Natural killer cell (primary cell): ENCODE data around the gene FAM3B. TPM values are rescaled to one million over a fixed set of nuclear protein-coding genes. Genes with fewer than 3 reads are reported as not detected.

Experiments used
- ATAC-seq, 3 donors: fragments of 150-1000 bp in 2 of 3; fragments of 200-7000 bp in 1 of 3; cut with Tn5 transposase; 1 replicate in 1 of 3; 2 replicates in 2 of 3; pipeline ENCODE4 v1.10.0; 2021; ENCODE audit warnings: mild to moderate bottlenecking in 2 of 3, moderate library complexity in 2 of 3
- DNase-seq, 2 donors: peaks; one replicate each; pipeline versions ENCODE4 v3.0.0 to v3.0.0-alpha.2; 2013 to 2021; ENCODE audit warnings: mixed read lengths in 1 of 2
- H3K27ac ChIP-seq: one replicate; pipeline ENCODE4 v1.5.1; 2013; ENCODE audit warnings: mild to moderate bottlenecking, low read length
- H3K27me3 ChIP-seq: one replicate; pipeline ENCODE4 v1.6.1; 2013; ENCODE audit warnings: low read length; ENCODE audit not compliant: control insufficient read depth, insufficient read depth
- H3K36me3 ChIP-seq: one replicate; pipeline ENCODE4 v1.6.1; 2013; ENCODE audit warnings: low read length; ENCODE audit not compliant: control insufficient read depth, insufficient read depth
- H3K4me1 ChIP-seq: one replicate; pipeline ENCODE4 v1.6.1; 2013; ENCODE audit warnings: low read length; ENCODE audit not compliant: control insufficient read depth, insufficient read depth
- H3K4me3 ChIP-seq: one replicate; pipeline ENCODE4 v1.5.1; 2013; ENCODE audit warnings: low read length
- H3K9me3 ChIP-seq: one replicate; pipeline ENCODE4 v1.6.1; 2013; ENCODE audit warnings: low read length; ENCODE audit not compliant: control insufficient read depth, insufficient read depth
- H3K27ac Mint-ChIP-seq, 2 donors: one replicate each; pipeline ENCODE4 v1.8.0; 2022; ENCODE audit warnings: mild to moderate bottlenecking in 2 of 2, mixed read lengths in 2 of 2, moderate library complexity in 1 of 2
- H3K27me3 Mint-ChIP-seq, 2 donors: one replicate each; pipeline ENCODE4 v1.8.0; 2022; ENCODE audit warnings: low read depth in 2 of 2, mixed read lengths in 2 of 2
- H3K36me3 Mint-ChIP-seq: one replicate; pipeline ENCODE4 v1.8.0; 2022; ENCODE audit warnings: mixed read lengths
- H3K4me1 Mint-ChIP-seq, 2 donors: one replicate each; pipeline ENCODE4 v1.8.0; 2022; ENCODE audit warnings: mixed read lengths in 2 of 2
- H3K4me3 Mint-ChIP-seq: one replicate; pipeline ENCODE4 v1.8.0; 2022; ENCODE audit warnings: mild to moderate bottlenecking, moderate library complexity, mixed read lengths
- H3K9me3 Mint-ChIP-seq, 2 donors: one replicate each; pipeline ENCODE4 v1.8.0; 2022; ENCODE audit warnings: mixed read lengths in 2 of 2
- WGBS: methylation state at CpG from one replicate; pipeline ENCODE4 v1.1.7; 2013; ENCODE audit warnings: missing lambda C conversion rate; ENCODE audit not compliant: insufficient coverage; 5-methylcytosine and 5-hydroxymethylcytosine counted together
- intact Hi-C: fragments of 100-400 bp; cut with micrococcal nuclease; formaldehyde crosslinking; loops from one replicate; pipeline ENCODE4 v1.14.2; 2022
- total RNA-seq, 4 donors: library from RNA; stranded (reverse); fragments of 120-200 nt in 1 of 4; gene quantifications; one replicate each; pipeline versions ENCODE4 v1.2.3 to v1.2.4, GENCODE V29; 2013 to 2022
- TF ChIP-seq, protein P1 (sequence below): fragments of 200-600 bp; IDR thresholded peaks from one replicate; pipeline ENCODE4 v1.8.0; 2022; ENCODE audit warnings: antibody characterized with exemption

The FAM3B gene, protein sequence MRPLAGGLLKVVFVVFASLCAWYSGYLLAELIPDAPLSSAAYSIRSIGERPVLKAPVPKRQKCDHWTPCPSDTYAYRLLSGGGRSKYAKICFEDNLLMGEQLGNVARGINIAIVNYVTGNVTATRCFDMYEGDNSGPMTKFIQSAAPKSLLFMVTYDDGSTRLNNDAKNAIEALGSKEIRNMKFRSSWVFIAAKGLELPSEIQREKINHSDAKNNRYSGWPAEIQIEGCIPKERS
- total RNA-seq = under 1 TPM in 1 of 3 donors, not detected in 2; 0.48 TPM
- total RNA-seq (2013) = not detected

DNA sequence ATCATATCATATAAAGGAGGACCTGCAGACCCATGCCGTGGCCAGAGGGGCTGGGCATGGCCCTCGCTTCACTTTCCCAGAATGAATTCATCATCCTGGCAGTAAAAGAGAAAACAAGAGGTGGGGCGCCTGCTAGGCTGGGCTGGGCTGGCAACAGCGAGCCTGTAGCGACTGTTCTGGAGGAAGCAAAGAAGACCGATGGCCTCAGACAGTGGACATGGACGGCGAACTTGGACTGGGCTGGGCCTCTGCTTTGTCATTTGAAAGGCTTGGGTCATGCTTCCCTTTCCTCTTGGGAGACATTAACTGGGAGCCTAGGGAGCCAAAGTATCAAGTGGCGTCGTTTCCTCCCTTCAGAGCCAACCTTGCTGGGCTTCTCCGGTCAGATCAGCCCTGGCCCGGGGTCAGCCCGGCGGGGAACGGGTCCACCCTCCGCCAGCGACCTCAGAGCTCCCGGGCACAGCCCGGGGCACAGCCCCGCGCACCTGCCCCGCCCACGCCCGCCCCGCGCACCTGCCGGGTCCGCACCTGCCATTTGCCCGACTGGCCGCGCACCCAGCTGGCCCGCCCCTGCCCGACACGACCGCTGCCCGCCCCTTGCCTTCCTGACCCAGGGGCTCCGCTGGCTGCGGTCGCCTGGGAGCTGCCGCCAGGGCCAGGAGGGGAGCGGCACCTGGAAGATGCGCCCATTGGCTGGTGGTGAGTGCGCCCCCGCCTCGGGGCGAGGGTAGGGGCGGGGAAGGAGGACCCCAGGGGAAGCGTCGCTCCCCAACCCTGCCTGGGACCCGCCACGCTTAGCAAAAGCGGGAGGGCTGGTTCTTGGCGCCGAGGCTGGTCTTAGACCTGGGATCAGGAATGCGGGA is at the start of gene FAM3B:
TSS of gene FAM3B (plus strand) at position 602 of the 863 bp plus-strand sequence. CDS start at position 681, 79 bp downstream.
- Mint-ChIP-seq H3K27ac (no peak within 1 kb of the TSS), H3K36me3 (no peaks in the 10 kb centered on the region), H3K4me1 (no peaks in the 10 kb centered on the region), H3K9me3 (no peaks in the 10 kb centered on the region), H3K4me3 (no peak within 1 kb of the TSS), H3K27me3 (peaks cover 31 to 51% of the 10 kb centered on the region in 2 donors)
- Histone ChIP-seq H3K4me3 (no peak within 1 kb of the TSS), H3K27me3 (no peaks in the 10 kb centered on the region), H3K9me3 (no peaks in the 10 kb centered on the region), H3K4me1 (no peaks in the 10 kb centered on the region), H3K27ac (no peak within 1 kb of the TSS), H3K36me3 (no peaks in the 10 kb centered on the region)
- intact Hi-C loops = no loop called here
- DNase-seq (no peak), ATAC-seq (no peak)
- 13% methylated on average over 55 of the region's 55 CpGs for WGBS
- TF ChIP-seq, protein P1, sequence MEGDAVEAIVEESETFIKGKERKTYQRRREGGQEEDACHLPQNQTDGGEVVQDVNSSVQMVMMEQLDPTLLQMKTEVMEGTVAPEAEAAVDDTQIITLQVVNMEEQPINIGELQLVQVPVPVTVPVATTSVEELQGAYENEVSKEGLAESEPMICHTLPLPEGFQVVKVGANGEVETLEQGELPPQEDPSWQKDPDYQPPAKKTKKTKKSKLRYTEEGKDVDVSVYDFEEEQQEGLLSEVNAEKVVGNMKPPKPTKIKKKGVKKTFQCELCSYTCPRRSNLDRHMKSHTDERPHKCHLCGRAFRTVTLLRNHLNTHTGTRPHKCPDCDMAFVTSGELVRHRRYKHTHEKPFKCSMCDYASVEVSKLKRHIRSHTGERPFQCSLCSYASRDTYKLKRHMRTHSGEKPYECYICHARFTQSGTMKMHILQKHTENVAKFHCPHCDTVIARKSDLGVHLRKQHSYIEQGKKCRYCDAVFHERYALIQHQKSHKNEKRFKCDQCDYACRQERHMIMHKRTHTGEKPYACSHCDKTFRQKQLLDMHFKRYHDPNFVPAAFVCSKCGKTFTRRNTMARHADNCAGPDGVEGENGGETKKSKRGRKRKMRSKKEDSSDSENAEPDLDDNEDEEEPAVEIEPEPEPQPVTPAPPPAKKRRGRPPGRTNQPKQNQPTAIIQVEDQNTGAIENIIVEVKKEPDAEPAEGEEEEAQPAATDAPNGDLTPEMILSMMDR = no peak

GRCh38 chr21:41267346-41267745 is 49.3 kb upstream of the FAM3B start:
- H3K27ac ChIP-seq = no peak overlapping the region
- H3K27ac Mint-ChIP-seq = no peak overlapping the region
- intact Hi-C loops = no loop called here
- WGBS = 95% methylated on average over 2 of the region's 2 CpGs
- DNase-seq = no peak
- peaks cover 0 to 3% of the 10 kb centered on the region in 2 donors for H3K9me3 Mint-ChIP-seq
- H3K36me3 ChIP-seq = no peaks in the 10 kb centered on the region
- no peak overlapping the region for H3K4me3 Mint-ChIP-seq
- peaks cover 4% of the 10 kb centered on the region for H3K36me3 Mint-ChIP-seq
- TF ChIP-seq, protein P1 = no peak
- no peaks in the 10 kb centered on the region for H3K27me3 ChIP-seq
- peaks cover 2 to 4% of the 10 kb centered on the region in 2 donors for H3K27me3 Mint-ChIP-seq
- H3K4me3 ChIP-seq = no peak overlapping the region
- no peaks in the 10 kb centered on the region for H3K4me1 Mint-ChIP-seq
- no peaks in the 10 kb centered on the region for H3K4me1 ChIP-seq
- no peaks in the 10 kb centered on the region for H3K9me3 ChIP-seq
- ATAC-seq = no peak

DNA sequence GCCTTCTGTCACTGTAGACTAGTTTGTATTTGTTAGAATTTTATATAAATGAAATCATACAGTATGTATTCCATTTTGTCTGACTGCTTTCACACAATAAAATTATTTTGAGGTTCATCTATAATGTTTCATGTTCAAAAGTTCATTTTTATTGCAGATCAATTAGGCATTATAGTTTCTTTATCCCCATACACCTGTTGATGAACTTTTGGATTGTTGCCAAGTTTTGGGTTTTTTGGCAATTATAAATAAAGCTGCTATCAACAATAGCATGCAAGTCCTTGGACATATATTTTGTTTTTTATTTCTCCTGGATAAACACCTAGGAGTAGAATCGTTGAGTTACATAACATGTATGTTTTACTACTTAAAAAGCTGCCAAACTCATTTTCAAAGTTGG is 47.1 kb upstream of the FAM3B start:
- WGBS = 60% methylated on average over 1 of the region's 1 CpG
- no peaks in the 10 kb centered on the region for H3K9me3 ChIP-seq
- Mint-ChIP-seq H3K9me3 (peaks cover 3% of the 10 kb centered on the region in 2 donors), H3K36me3 (peaks cover 10% of the 10 kb centered on the region), H3K27me3 (peaks cover 4 to 10% of the 10 kb centered on the region in 2 donors), H3K4me3 (no peak overlapping the region), H3K4me1 (no peaks in the 10 kb centered on the region), H3K27ac (no peak overlapping the region)
- no peaks in the 10 kb centered on the region for H3K27me3 ChIP-seq
- no peak overlapping the region for H3K4me3 ChIP-seq
- no peaks in the 10 kb centered on the region for H3K36me3 ChIP-seq
- intact Hi-C loops = no loop called here
- H3K27ac ChIP-seq = no peak overlapping the region
- no peaks in the 10 kb centered on the region for H3K4me1 ChIP-seq
- ATAC-seq = no peak
- TF ChIP-seq, protein P1 = no peak
- DNase-seq = no peak
